ENCODE measurements around the gene FGF3.

DNA sequence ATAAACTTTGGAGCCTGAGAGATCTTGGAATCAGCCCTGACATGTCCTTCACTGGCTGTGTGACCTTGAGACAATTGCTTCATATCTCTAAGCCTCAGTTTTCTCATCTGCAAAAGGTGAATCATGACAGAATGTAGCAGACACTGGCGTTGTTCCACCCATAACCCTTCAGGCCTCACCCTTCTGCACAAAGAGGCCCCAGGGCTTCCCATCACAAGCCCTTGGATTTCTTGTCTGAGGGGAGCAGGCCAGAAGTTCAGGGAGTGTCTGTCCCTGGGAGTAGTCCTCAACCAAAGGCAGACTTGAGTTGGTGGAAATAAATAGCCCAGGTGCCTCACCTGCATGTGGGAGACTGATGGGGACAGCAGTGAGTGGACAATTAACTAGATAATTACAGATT is 16.6 kb downstream of the FGF3 start:
- TF ChIP-seq, protein P1, sequence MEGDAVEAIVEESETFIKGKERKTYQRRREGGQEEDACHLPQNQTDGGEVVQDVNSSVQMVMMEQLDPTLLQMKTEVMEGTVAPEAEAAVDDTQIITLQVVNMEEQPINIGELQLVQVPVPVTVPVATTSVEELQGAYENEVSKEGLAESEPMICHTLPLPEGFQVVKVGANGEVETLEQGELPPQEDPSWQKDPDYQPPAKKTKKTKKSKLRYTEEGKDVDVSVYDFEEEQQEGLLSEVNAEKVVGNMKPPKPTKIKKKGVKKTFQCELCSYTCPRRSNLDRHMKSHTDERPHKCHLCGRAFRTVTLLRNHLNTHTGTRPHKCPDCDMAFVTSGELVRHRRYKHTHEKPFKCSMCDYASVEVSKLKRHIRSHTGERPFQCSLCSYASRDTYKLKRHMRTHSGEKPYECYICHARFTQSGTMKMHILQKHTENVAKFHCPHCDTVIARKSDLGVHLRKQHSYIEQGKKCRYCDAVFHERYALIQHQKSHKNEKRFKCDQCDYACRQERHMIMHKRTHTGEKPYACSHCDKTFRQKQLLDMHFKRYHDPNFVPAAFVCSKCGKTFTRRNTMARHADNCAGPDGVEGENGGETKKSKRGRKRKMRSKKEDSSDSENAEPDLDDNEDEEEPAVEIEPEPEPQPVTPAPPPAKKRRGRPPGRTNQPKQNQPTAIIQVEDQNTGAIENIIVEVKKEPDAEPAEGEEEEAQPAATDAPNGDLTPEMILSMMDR (optimal IDR thresholded peaks at IDR 0.05 in 1 of 3, IDR thresholded peaks at IDR 0.05 in 1 of 3, conservative IDR thresholded peaks at IDR 0.05 in 1 of 3; ENCODE audit: extremely low read depth in 1 of 3, insufficient read depth in 2 of 3, low read length in 3 of 3), result no peak
- no peak for TF ChIP-seq EZH2 (IDR thresholded peaks at IDR 0.05; ENCODE audit: low read length)
